HCT116 (cell line): ENCODE measurements around the gene PRKCZ. TPM values are rescaled to one million over a fixed set of nuclear protein-coding genes. Genes with fewer than 3 reads are reported as not detected.

Experiments used
- ATAC-seq: fragments of 200-7000 bp; cut with Tn5 transposase; 2 replicates; pipeline ENCODE4 v1.9.1; 2020; ENCODE audit warnings: mild to moderate bottlenecking, moderate library complexity
- BruUV-seq: library from RNA; stranded (reverse); fragments of 400-500 nt; replicated peaks from 2 replicates; lab custom pipeline; 2021; lab: Mats Ljungman, UMichigan
- CTCF ChIA-PET: fragments of 300-600 bp; sonication (Branson Sonifier 250); formaldehyde crosslinking; loops from one replicate; lab custom pipeline; 2021; ENCODE audit warnings: antibody characterized with exemption; lab: Charles Lee
- POLR2A ChIA-PET: fragments of 300-600, 350-600 bp; sonication (Branson Sonifier 250); formaldehyde crosslinking; loops from one replicate; lab custom pipeline; 2021; ENCODE audit warnings: antibody characterized with exemption; lab: Charles Lee
- RAD21 ChIA-PET, 2 experiments: fragments of 300-600 bp; sonication (Branson Sonifier 250); formaldehyde crosslinking; loops; one replicate each; lab custom pipeline; 2023; ENCODE audit warnings: low total read pairs in 2 of 2; ENCODE audit not compliant: uncharacterized antibody in 2 of 2, unreplicated experiment in 2 of 2, low non-redundant PET in 1 of 2; lab: Charles Lee
- DNase-seq: peaks from one replicate; pipeline ENCODE4 v3.0.0-alpha.2; 2010; ENCODE audit warnings: low read depth, low spot score
- H2AFZ ChIP-seq: fragments of 200-600 bp; shearing (Covaris generic), sonication (generic); 2 replicates; pipeline ENCODE4 v1.6.1; 2017; ENCODE audit warnings: low read depth, mixed run types, mixed read lengths, antibody characterized with exemption, low read length; ENCODE audit not compliant: poor library complexity, severe bottlenecking
- H3K27ac ChIP-seq: 2 replicates; pipeline ENCODE4 v1.5.1; 2012; ENCODE audit warnings: low read depth, low read length
- H3K27me3 ChIP-seq: fragments of 200-600 bp; sonication (generic); 2 replicates; pipeline ENCODE4 v1.6.1; 2016; ENCODE audit warnings: mixed run types, low read length, mixed read lengths; ENCODE audit not compliant: insufficient read depth
- H3K36me3 ChIP-seq, 2 experiments: fragments of 200-500 bp in 1 of 2; fragments of 200-600 bp in 1 of 2; sonication (Bioruptor generic) in 1 of 2; sonication (generic) in 1 of 2; 2 replicates each; pipeline versions ENCODE4 v1.5.1 to v1.6.1; 2014 to 2016; ENCODE audit warnings: low read length in 2 of 2, inconsistent platforms in 1 of 2, mixed read lengths in 1 of 2, mixed run types in 1 of 2; ENCODE audit not compliant: insufficient read depth in 2 of 2, control insufficient read depth in 1 of 2
- H3K4me1 ChIP-seq, 2 experiments: fragments of 200-600 bp in 1 of 2; sonication (generic) in 1 of 2; 2 replicates each; pipeline versions ENCODE4 v1.5.1 to v1.6.1; 2012 to 2017; ENCODE audit warnings: low read length in 2 of 2, inconsistent platforms in 1 of 2, mild to moderate bottlenecking in 1 of 2, mixed read lengths in 1 of 2, mixed run types in 1 of 2, moderate library complexity in 1 of 2; ENCODE audit not compliant: insufficient read depth in 2 of 2, control insufficient read depth in 1 of 2
- H3K4me2 ChIP-seq: fragments of 200-600 bp; sonication (generic); 2 replicates; pipeline ENCODE4 v1.6.1; 2017; ENCODE audit warnings: mixed run types, low read length, mixed read lengths
- H3K4me3 ChIP-seq, 2 experiments: fragments of 200-600 bp in 1 of 2; sonication (generic) in 1 of 2; replicated peaks in 1 of 2; 2 replicates each; pipeline ENCODE4 v1.5.1; 2011 to 2016; ENCODE audit warnings: low read length in 2 of 2, control low read depth in 1 of 2, low read depth in 1 of 2, mild to moderate bottlenecking in 1 of 2, mixed read lengths in 1 of 2, mixed run types in 1 of 2
- H3K79me2 ChIP-seq: fragments of 200-600 bp; sonication (generic); 2 replicates; pipeline ENCODE4 v1.6.1; 2017; ENCODE audit warnings: mild to moderate bottlenecking, mixed run types, low read length, moderate library complexity, mixed read lengths; ENCODE audit not compliant: insufficient read depth
- H3K9ac ChIP-seq: fragments of 200-600 bp; sonication (generic); 2 replicates; pipeline ENCODE4 v1.6.1; 2016; ENCODE audit warnings: low read length, mixed read lengths
- H3K9me2 ChIP-seq: fragments of 200-600 bp; sonication (generic), shearing (Covaris generic); 2 replicates; pipeline ENCODE4 v1.6.1; 2017; ENCODE audit warnings: mixed run types, mild to moderate bottlenecking, moderate library complexity; ENCODE audit not compliant: insufficient read depth
- H3K9me3 ChIP-seq, 2 experiments: fragments of 200-500 bp in 1 of 2; fragments of 200-600 bp in 1 of 2; sonication (Bioruptor generic) in 1 of 2; sonication (generic) in 1 of 2; 2 replicates each; pipeline ENCODE4 v1.6.1; 2014 to 2017; ENCODE audit warnings: low read length in 2 of 2, mixed read lengths in 2 of 2, inconsistent platforms in 1 of 2, low read depth in 1 of 2, mild to moderate bottlenecking in 1 of 2, mixed run types in 1 of 2, moderate library complexity in 1 of 2; ENCODE audit not compliant: control insufficient read depth in 1 of 2, insufficient read depth in 1 of 2
- H4K20me1 ChIP-seq: fragments of 200-600 bp; sonication (generic), shearing (Covaris generic); 2 replicates; pipeline ENCODE4 v1.6.1; 2017; ENCODE audit warnings: mixed run types, mild to moderate bottlenecking, moderate library complexity; ENCODE audit not compliant: insufficient read depth
- CEBPB ChIP-seq: IDR thresholded peaks from 2 replicates; pipeline ENCODE4 v1.6.1; 2012; ENCODE audit warnings: low read depth
- CTCF ChIP-seq, 3 experiments: fragments of 200-600 bp in 1 of 3; sonication (generic) in 1 of 3; IDR thresholded peaks in 2 of 3; conservative IDR thresholded peaks in 1 of 3; 2 replicates each; pipeline ENCODE4 v1.5.1; 2012 to 2017; ENCODE audit warnings: low read depth in 2 of 3, low read length in 2 of 3, antibody characterized with exemption in 1 of 3, borderline replicate concordance in 1 of 3, control low read depth in 1 of 3, mild to moderate bottlenecking in 1 of 3, mixed read lengths in 1 of 3, mixed run types in 1 of 3, moderate library complexity in 1 of 3; ENCODE audit not compliant: insufficient read depth in 1 of 3
- EGR1 ChIP-seq: IDR thresholded peaks from 2 replicates; pipeline ENCODE4 v1.6.1; 2012; ENCODE audit warnings: low read depth
- ELF1 ChIP-seq: IDR thresholded peaks from 2 replicates; pipeline ENCODE4 v1.6.1; 2012; ENCODE audit warnings: low read depth, borderline replicate concordance
- EZH2 ChIP-seq: fragments of 200-600 bp; sonication (generic); IDR thresholded peaks from 2 replicates; pipeline ENCODE4 v1.6.1; 2017; ENCODE audit warnings: antibody characterized with exemption, mixed run types
- EZH2phosphoT487 ChIP-seq: fragments of 200-600 bp; IDR thresholded peaks from 2 replicates; pipeline ENCODE4 v1.6.1; 2018; ENCODE audit warnings: antibody characterized with exemption, borderline replicate concordance
- JUND ChIP-seq: IDR thresholded peaks from 2 replicates; pipeline ENCODE4 v1.6.1; 2012
- POLR2A ChIP-seq: IDR thresholded peaks from 2 replicates; pipeline ENCODE4 v1.7.0; 2011; ENCODE audit warnings: borderline replicate concordance; ENCODE audit not compliant: insufficient read depth, insufficient read length; ENCODE audit errors: extremely low read depth
- POLR2AphosphoS5 ChIP-seq: IDR thresholded peaks from 2 replicates; pipeline ENCODE4 v1.6.1; 2011; ENCODE audit warnings: mild to moderate bottlenecking, low read depth, low read length, moderate library complexity
- RAD21 ChIP-seq: IDR thresholded peaks from 2 replicates; pipeline ENCODE4 v1.6.1; 2012; ENCODE audit warnings: low read depth, mild to moderate bottlenecking
- SIN3A ChIP-seq: IDR thresholded peaks from 2 replicates; pipeline ENCODE4 v1.6.1; 2012; ENCODE audit warnings: low read depth
- SP1 ChIP-seq: IDR thresholded peaks from 2 replicates; pipeline ENCODE4 v1.6.1; 2012; ENCODE audit warnings: low read depth
- TCF7L2 ChIP-seq: IDR thresholded peaks from 2 replicates; pipeline ENCODE4 v1.7.0; 2011; ENCODE audit warnings: borderline replicate concordance, inconsistent platforms; ENCODE audit not compliant: insufficient read depth, insufficient read length; ENCODE audit errors: extremely low read depth
- YY1 ChIP-seq: IDR thresholded peaks from 2 replicates; pipeline ENCODE4 v1.6.1; 2011; ENCODE audit warnings: low read length, low read depth, moderate library complexity, mild to moderate bottlenecking; ENCODE audit not compliant: insufficient replicate concordance; ENCODE audit errors: extremely low read depth
- ZBTB33 ChIP-seq: IDR thresholded peaks from 2 replicates; pipeline ENCODE4 v1.6.1; 2011; ENCODE audit warnings: mild to moderate bottlenecking, low read length, moderate library complexity; ENCODE audit not compliant: insufficient replicate concordance; ENCODE audit errors: extremely low read depth
- intact Hi-C: fragments of 100-400 bp; cut with micrococcal nuclease; formaldehyde crosslinking; loops from 2 replicates; pipeline ENCODE4 v1.10.0; 2022
- total RNA-seq: library from RNA; stranded (reverse); gene quantifications from one replicate; pipeline ENCODE4 v1.2.1, GENCODE V29; 2021; ENCODE audit not compliant: unreplicated experiment

The PRKCZ gene
- total RNA-seq, 1 experiment from 2014 or later, result 46.8 TPM

DNA sequence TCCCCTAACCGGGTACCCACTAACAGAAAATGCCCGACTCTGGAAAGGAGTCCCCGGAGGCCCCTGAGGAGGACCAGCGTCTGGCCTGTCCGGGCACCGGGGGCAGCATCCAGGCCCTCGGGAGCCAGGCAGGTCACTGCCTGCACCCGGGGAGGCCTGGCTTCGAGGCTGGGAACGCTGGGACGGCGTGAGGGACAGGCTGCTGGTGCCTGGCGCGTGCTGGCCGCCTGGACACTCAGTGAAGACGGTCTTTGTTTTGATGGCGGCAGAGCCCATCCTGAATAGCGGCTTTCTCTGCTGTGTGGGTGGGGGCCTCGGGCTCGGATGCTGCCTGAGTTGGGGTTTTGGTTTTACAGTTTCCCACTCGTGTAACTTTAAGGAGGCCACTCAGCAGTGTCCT, 37.6 kb downstream of the PRKCZ start:
- no TSS peak for BruUV-seq
- H3K9ac ChIP-seq, result no peak overlapping the region
- ChIA-PET CTCF (no interaction called here), RAD21 (no interaction called here), POLR2A (no interaction called here)
- no peaks in the 10 kb centered on the region for H3K4me1 ChIP-seq
- H3K36me3 ChIP-seq, result no peaks in the 10 kb centered on the region
- H3K9me2 ChIP-seq, result no peaks in the 10 kb centered on the region
- ATAC-seq (no peak), DNase-seq (no peak)
- H3K27ac ChIP-seq, result no peak overlapping the region
- no peak overlapping the region for H2AFZ ChIP-seq
- no peak overlapping the region for H3K4me2 ChIP-seq
- H4K20me1 ChIP-seq, result no peaks in the 10 kb centered on the region
- intact Hi-C loops, result no loop called here
- TF ChIP-seq ZBTB33 (no peak), CEBPB (no peak), SP1 (no peak), JUND (no peak), EZH2 (no peak), YY1 (no peak)
- no peaks in the 10 kb centered on the region for H3K27me3 ChIP-seq
- H3K4me3 ChIP-seq, result no peak overlapping the region
- no peaks in the 10 kb centered on the region for H3K9me3 ChIP-seq
- no peaks in the 10 kb centered on the region for H3K79me2 ChIP-seq

- Histone ChIP-seq H3K4me1 (no peaks in the 10 kb centered on the region), H3K9me2 (no peaks in the 10 kb centered on the region), H3K4me2 (no peak overlapping the region), H3K79me2 (no peaks in the 10 kb centered on the region), H3K9ac (no peak overlapping the region), H3K27me3 (no peaks in the 10 kb centered on the region), H3K4me3 (no peak overlapping the region), H3K27ac (no peak overlapping the region), H4K20me1 (no peaks in the 10 kb centered on the region), H3K36me3 (no peaks in the 10 kb centered on the region), H2AFZ (no peak overlapping the region), H3K9me3 (no peaks in the 10 kb centered on the region)
- no peak for DNase-seq
- ATAC-seq, result no peak
- no TSS peak for BruUV-seq
- CTCF ChIA-PET, result no interaction called here
- intact Hi-C loops, result no loop called here
- RAD21 ChIA-PET, result no interaction called here
- POLR2A ChIA-PET, result no interaction called here
- TF ChIP-seq JUND (no peak), EGR1 (no peak), POLR2A (no peak), CTCF (IDR thresholded peaks at IDR 0.05 in 2 of 3, conservative IDR thresholded peaks at IDR 0.05 in 1 of 3; ENCODE audit: borderline replicate concordance in 1 of 3, insufficient read depth in 1 of 3, low read depth in 2 of 3, low read length in 2 of 3) (no peak), SIN3A (no peak), ELF1 (no peak), SP1 (no peak), POLR2AphosphoS5 (no peak), EZH2 (no peak), ZBTB33 (no peak), CEBPB (no peak), YY1 (no peak), EZH2phosphoT487 (no peak), TCF7L2 (no peak), RAD21 (no peak)
Observed at GRCh38 chr1:2088458-2088857, 38.2 kb downstream of the PRKCZ start.
